ENCODE data around the gene MRPS6. TPM values are rescaled to one million over a fixed set of nuclear protein-coding genes. Genes with fewer than 3 reads are reported as not detected.

MRPS6 gene
- total RNA-seq, 4 donors from 2014 or later = 23.9 to 65.8 (median 31.6) TPM

- TF ChIP-seq CTCF (IDR thresholded peaks at IDR 0.05) (no peak), POLR2A (IDR thresholded peaks at IDR 0.05) (no peak)
- intact Hi-C loops (cut with DNase I; ENCODE audit: low total_unique reads) = no loop called here
- DNase-seq (ENCODE audit: low spot score in 2 of 2) = no peak
- 92 to 94% methylated on average over 4 of the region's 4 CpGs for WGBS, 2 donors
- H3K4me3 ChIP-seq (ENCODE audit: low read depth, poor library complexity, severe bottlenecking) = no peak overlapping the region
Observed at GRCh38 chr21:34141373-34141772, 68.0 kb downstream of the MRPS6 start.

- intact Hi-C loops (cut with DNase I; ENCODE audit: low total_unique reads) = no loop called here
- H3K4me3 ChIP-seq (ENCODE audit: low read depth, poor library complexity, severe bottlenecking) = no peak overlapping the region
- TF ChIP-seq CTCF (IDR thresholded peaks at IDR 0.05) = no peak
- no peak for TF ChIP-seq POLR2A (IDR thresholded peaks at IDR 0.05)
- no peak for DNase-seq (ENCODE audit: low spot score in 2 of 2)
- WGBS, 2 donors = 82 to 84% methylated on average over 13 of the region's 13 CpGs
Observed at GRCh38 chr21:34143685-34144182, 70.4 kb downstream of the MRPS6 start.

- DNase-seq (ENCODE audit: low spot score in 2 of 2) = no peak
- WGBS, 2 donors = 96 to 97% methylated on average over 6 of the region's 6 CpGs
- no peak for TF ChIP-seq CTCF (IDR thresholded peaks at IDR 0.05)
- TF ChIP-seq POLR2A (IDR thresholded peaks at IDR 0.05) = no peak
- intact Hi-C loops (cut with DNase I; ENCODE audit: low total_unique reads) = no loop called here
- H3K4me3 ChIP-seq (ENCODE audit: low read depth, poor library complexity, severe bottlenecking) = no peak overlapping the region
Observed at GRCh38 chr21:34144224-34144623, 70.8 kb downstream of the MRPS6 start.

GRCh38 chr21:34147792-34148418 is 74.5 kb downstream of the MRPS6 start:
- intact Hi-C loops (cut with DNase I; ENCODE audit: low total_unique reads) = no loop called here
- no peak overlapping the region for H3K4me3 ChIP-seq (ENCODE audit: low read depth, poor library complexity, severe bottlenecking)
- DNase-seq (ENCODE audit: low spot score in 2 of 2) = no peak
- no peak for TF ChIP-seq CTCF (IDR thresholded peaks at IDR 0.05)
- WGBS, 2 donors = 90 to 92% methylated on average over 10 of the region's 10 CpGs

- TF ChIP-seq CTCF (IDR thresholded peaks at IDR 0.05) (no peak), POLR2A (IDR thresholded peaks at IDR 0.05) (no peak)
- intact Hi-C loops (cut with DNase I; ENCODE audit: low total_unique reads) = no loop called here
- WGBS, 2 donors = 70 to 74% methylated on average over 3 of the region's 3 CpGs
- H3K4me3 ChIP-seq (ENCODE audit: low read depth, poor library complexity, severe bottlenecking) = no peak overlapping the region
- DNase-seq (ENCODE audit: low spot score in 2 of 2) = no peak
Observed at GRCh38 chr21:34148419-34148804, 75.0 kb downstream of the MRPS6 start.
